ENCODE results near the gene AARSD1. TPM values are rescaled to one million over a fixed set of nuclear protein-coding genes. Genes with fewer than 3 reads are reported as not detected.
"Not testable (repeated sequence)": the region's sequence is repeated elsewhere in the genome, so short reads cannot be mapped to it uniquely, and the experiment has no call there.

Gene AARSD1
- total and polyA plus RNA-seq, 4 donors = 27.6 to 57.0 (median 37.1) TPM

GRCh38 chr17:42999003-42999525 is 34.8 kb upstream of the AARSD1 start:
- H3K9me3 ChIP-seq (ENCODE audit: control insufficient read depth in 4 of 4, insufficient read depth in 3 of 4, low read length in 3 of 4) = no peaks in the 10 kb centered on the region
- no peak for TF ChIP-seq CTCF (IDR thresholded peaks at IDR 0.05; ENCODE audit: control extremely low read depth, extremely low read depth)
- H3K4me1 ChIP-seq (ENCODE audit: control insufficient read depth in 5 of 5, insufficient read depth in 5 of 5, low read length in 5 of 5) = peaks cover 6 to 19% (median 7%) of the 10 kb centered on the region in 5 donors
- H3K27me3 ChIP-seq (ENCODE audit: control insufficient read depth in 3 of 3, insufficient read depth in 3 of 3, low read length in 2 of 3) = no peaks in the 10 kb centered on the region
- peak overlapping the region; percentile 98 to 100 for H3K9ac ChIP-seq (ENCODE audit: insufficient read depth in 1 of 2, low read length in 2 of 2)
- H3K4me3 ChIP-seq = peak overlapping the region; percentile 71
- no peak for ATAC-seq (ENCODE audit: insufficient read depth, low FRiP score)
- peak overlapping the region; percentile 71 to 92 for H3K27ac ChIP-seq (ENCODE audit: low read depth in 1 of 2, low read length in 1 of 2)
- no peak for DNase-seq
- 12 to 17% methylated on average over 10 of the region's 10 CpGs for whole genome bisulfite sequencing, 2 donors
- H3K36me3 ChIP-seq (ENCODE audit: control insufficient read depth in 4 of 4, insufficient read depth in 4 of 4, low read length in 4 of 4) = peaks cover 11 to 18% (median 18%) of the 10 kb centered on the region in 4 donors

GRCh38 chr17:42997984-42998938 is 34.0 kb upstream of the AARSD1 start, which contains the start of gene RPL27:
RPL27 (plus strand) TSS chr17:42998419; CDS start chr17:42998751, 332 bp downstream.
- Histone ChIP-seq H3K4me3 (peak within 1 kb of the TSS; percentile 71), H3K27me3 (ENCODE audit: control insufficient read depth in 3 of 3, insufficient read depth in 3 of 3, low read length in 2 of 3) (no peaks in the 10 kb centered on the region), H3K9me3 (ENCODE audit: control insufficient read depth in 4 of 4, insufficient read depth in 3 of 4, low read length in 3 of 4) (no peaks in the 10 kb centered on the region), H3K27ac (ENCODE audit: low read depth in 1 of 2, low read length in 1 of 2) (peak within 1 kb of the TSS; percentile 74 to 92), H3K36me3 (ENCODE audit: control insufficient read depth in 4 of 4, insufficient read depth in 4 of 4, low read length in 4 of 4) (peaks cover 11 to 16% (median 15%) of the 10 kb centered on the region in 4 donors), H3K9ac (ENCODE audit: insufficient read depth in 1 of 2, low read length in 2 of 2) (peak within 1 kb of the TSS; percentile 98 to 100), H3K4me1 (ENCODE audit: control insufficient read depth in 5 of 5, insufficient read depth in 5 of 5, low read length in 5 of 5) (peaks cover 6 to 19% (median 7%) of the 10 kb centered on the region in 5 donors)
- WGBS, 2 donors = 0% methylated on average over 49 of the region's 49 CpGs
- ATAC-seq (ENCODE audit: insufficient read depth, low FRiP score) = peak; percentile 91
- TF ChIP-seq CTCF (IDR thresholded peaks at IDR 0.05; ENCODE audit: control extremely low read depth, extremely low read depth) = peak; percentile 92
- DNase-seq = peak; percentile 99 to 100 (median 100)

- peaks cover 9 to 14% (median 12%) of the 10 kb centered on the region in 4 donors for H3K36me3 ChIP-seq (ENCODE audit: control insufficient read depth in 4 of 4, insufficient read depth in 4 of 4, low read length in 4 of 4)
- peaks cover 6 to 19% (median 7%) of the 10 kb centered on the region in 5 donors for H3K4me1 ChIP-seq (ENCODE audit: control insufficient read depth in 5 of 5, insufficient read depth in 5 of 5, low read length in 5 of 5)
- H3K27ac ChIP-seq (ENCODE audit: low read depth in 1 of 2, low read length in 1 of 2) = peak overlapping the region; percentile 60 to 74
- DNase-seq = peak in 1 of 3 donors; percentile 32
- 18 to 31% methylated on average over 5 of the region's 5 CpGs for whole genome bisulfite sequencing, 2 donors
- no peak for ATAC-seq (ENCODE audit: insufficient read depth, low FRiP score)
- no peak overlapping the region for H3K4me3 ChIP-seq
- H3K9ac ChIP-seq (ENCODE audit: insufficient read depth in 1 of 2, low read length in 2 of 2) = peak overlapping the region in 1 of 2 donors; percentile 71
- H3K9me3 ChIP-seq (ENCODE audit: control insufficient read depth in 4 of 4, insufficient read depth in 3 of 4, low read length in 3 of 4) = no peaks in the 10 kb centered on the region
- no peaks in the 10 kb centered on the region for H3K27me3 ChIP-seq (ENCODE audit: control insufficient read depth in 3 of 3, insufficient read depth in 3 of 3, low read length in 2 of 3)
- TF ChIP-seq CTCF (IDR thresholded peaks at IDR 0.05; ENCODE audit: control extremely low read depth, extremely low read depth) = no peak
Observed at GRCh38 chr17:42997390-42997983, 33.2 kb upstream of the AARSD1 start.

- not testable (repeated sequence) for H3K9me3 ChIP-seq (ENCODE audit: control insufficient read depth in 4 of 4, insufficient read depth in 3 of 4, low read length in 3 of 4); H3K4me3 ChIP-seq; DNase-seq; H3K4me1 ChIP-seq (ENCODE audit: control insufficient read depth in 5 of 5, insufficient read depth in 5 of 5, low read length in 5 of 5); H3K27ac ChIP-seq (ENCODE audit: low read depth in 1 of 2, low read length in 1 of 2); H3K27me3 ChIP-seq (ENCODE audit: control insufficient read depth in 3 of 3, insufficient read depth in 3 of 3, low read length in 2 of 3); H3K9ac ChIP-seq (ENCODE audit: insufficient read depth in 1 of 2, low read length in 2 of 2); ATAC-seq (ENCODE audit: insufficient read depth, low FRiP score)
- H3K36me3 ChIP-seq (ENCODE audit: control insufficient read depth in 4 of 4, insufficient read depth in 4 of 4, low read length in 4 of 4) = peaks cover 8 to 20% (median 18%) of the 10 kb centered on the region in 4 donors
- WGBS, 2 donors = 83% methylated on average over 10 of the region's 10 CpGs
Observed at GRCh38 chr17:42993913-42994312, 29.7 kb upstream of the AARSD1 start.

Data from lung (tissue), 12 donors.